GM12864 (cell line): Measurements from ENCODE around the gene RHEX.
A peak's percentile ranks its signal among the peaks of the same experiment; 100 is the strongest.

Experiments
- DNase-seq: peaks from one replicate; pipeline ENCODE4 v3.0.0-alpha.2; 2011; ENCODE audit warnings: low read depth
- H3K4me3 ChIP-seq: 2 replicates; pipeline ENCODE4 v1.5.1; 2011; ENCODE audit warnings: mild to moderate bottlenecking, low read depth, low read length, control low read depth
- TF ChIP-seq, protein P1 (sequence below): IDR thresholded peaks from 2 replicates; pipeline ENCODE4 v1.5.1; 2011; ENCODE audit warnings: low read depth, mild to moderate bottlenecking, moderate library complexity, low read length, control low read depth, inconsistent platforms; ENCODE audit errors: missing control alignments

The RHEX gene

DNA sequence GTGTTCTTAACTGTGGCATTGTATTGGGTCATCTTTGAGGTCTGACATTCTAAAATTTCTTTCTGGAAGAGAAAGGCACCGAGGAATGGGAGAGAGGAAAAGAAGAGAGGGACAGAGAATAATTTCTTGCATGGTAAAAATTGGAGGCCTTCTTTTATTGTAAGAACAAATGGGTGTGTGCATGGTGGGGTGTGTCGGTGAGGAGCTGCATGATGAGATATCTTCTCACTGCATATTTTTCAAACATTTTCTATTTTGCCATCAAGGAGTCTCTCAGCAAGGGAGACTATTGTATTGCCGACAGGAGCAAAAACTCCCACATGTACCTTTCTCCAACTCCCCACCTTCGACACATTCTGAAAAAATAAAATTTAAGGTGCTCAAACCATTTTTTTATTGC, 22.8 kb upstream of the RHEX start:
- H3K4me3 ChIP-seq, result no peak overlapping the region
- no peak for DNase-seq
- TF ChIP-seq, protein P1, sequence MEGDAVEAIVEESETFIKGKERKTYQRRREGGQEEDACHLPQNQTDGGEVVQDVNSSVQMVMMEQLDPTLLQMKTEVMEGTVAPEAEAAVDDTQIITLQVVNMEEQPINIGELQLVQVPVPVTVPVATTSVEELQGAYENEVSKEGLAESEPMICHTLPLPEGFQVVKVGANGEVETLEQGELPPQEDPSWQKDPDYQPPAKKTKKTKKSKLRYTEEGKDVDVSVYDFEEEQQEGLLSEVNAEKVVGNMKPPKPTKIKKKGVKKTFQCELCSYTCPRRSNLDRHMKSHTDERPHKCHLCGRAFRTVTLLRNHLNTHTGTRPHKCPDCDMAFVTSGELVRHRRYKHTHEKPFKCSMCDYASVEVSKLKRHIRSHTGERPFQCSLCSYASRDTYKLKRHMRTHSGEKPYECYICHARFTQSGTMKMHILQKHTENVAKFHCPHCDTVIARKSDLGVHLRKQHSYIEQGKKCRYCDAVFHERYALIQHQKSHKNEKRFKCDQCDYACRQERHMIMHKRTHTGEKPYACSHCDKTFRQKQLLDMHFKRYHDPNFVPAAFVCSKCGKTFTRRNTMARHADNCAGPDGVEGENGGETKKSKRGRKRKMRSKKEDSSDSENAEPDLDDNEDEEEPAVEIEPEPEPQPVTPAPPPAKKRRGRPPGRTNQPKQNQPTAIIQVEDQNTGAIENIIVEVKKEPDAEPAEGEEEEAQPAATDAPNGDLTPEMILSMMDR, result no peak

DNA sequence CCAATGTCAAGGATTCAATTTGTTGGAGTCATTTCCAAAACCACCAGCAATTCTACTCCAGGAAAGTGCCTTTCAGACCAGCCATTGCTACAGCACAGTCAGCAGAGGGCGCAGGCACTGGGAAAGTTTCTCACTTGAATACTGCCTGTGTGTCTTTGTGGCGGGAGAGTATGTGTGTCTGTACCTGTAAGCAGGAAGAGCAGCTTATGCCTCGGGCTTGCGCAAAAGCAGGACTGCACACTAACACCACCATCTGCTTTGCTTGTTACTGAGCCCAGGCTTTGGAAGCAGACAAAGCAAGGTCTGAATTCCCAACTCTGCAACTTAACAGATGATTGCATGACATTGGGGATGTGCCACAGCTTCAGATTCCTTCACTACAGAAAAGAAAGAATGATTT, 22.3 kb upstream of the RHEX start:
- TF ChIP-seq, protein P1, result peak; percentile 93
- H3K4me3 ChIP-seq, result no peak overlapping the region
- DNase-seq, result peak; percentile 91

DNA sequence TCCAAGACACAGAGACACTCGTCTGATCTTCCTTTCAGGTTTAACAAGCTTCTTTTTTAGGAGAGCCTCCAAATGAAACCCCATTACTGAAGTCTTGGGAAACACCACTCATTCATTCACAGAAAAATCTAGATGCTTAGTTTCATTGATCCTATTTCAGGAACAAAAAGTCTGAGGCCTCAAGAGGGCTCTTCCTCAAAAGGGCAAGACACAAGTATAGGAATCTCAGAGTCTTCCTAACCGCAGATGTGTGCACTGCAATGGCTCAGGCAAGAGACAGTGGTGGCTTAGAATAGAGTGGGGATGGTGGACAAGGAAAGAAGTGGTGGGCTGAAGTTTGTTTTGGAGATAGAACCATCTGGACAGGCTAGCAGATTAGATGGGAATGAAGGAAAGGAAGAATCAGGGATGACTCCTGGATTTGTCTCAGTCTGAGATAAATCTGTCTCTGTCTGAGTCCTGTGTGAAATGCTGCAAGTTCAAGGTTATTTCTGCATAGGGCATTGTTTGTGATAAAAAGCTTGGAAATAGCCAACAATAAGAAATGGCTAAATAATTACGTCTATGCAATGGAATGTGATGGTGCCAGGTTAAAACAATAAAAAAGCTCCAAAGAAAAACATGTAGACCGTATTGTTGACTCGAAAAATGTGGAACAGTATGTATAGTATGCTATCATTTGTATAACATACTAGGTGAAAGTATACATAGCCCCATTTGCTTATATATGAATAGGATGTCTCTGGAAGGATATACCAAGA, 20.4 kb upstream of the RHEX start:
- no peak for DNase-seq
- TF ChIP-seq, protein P1, result no peak
- no peak overlapping the region for H3K4me3 ChIP-seq

DNA sequence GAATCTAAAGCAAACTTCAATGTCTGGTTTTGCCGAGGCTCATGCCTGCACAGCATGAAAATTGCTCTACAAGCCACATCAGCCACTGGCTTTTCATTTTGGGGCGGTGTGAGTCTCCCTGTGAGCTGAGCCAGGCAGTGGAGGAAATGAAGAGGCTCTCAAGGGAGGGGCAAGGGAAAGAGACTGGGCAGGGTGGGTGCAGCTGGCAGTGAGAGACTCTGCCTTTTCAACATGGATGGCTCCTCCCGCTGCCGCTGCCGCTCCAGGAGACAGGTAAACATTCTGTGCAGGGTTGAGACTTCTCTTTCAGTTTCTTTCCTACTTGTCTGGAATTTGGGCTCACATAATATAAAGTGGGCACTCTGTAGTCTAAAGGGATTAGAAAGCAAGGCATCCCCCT, 17.9 kb upstream of the RHEX start:
- H3K4me3 ChIP-seq, result peak overlapping the region; percentile 54
- TF ChIP-seq, protein P1, result no peak
- no peak for DNase-seq

DNA sequence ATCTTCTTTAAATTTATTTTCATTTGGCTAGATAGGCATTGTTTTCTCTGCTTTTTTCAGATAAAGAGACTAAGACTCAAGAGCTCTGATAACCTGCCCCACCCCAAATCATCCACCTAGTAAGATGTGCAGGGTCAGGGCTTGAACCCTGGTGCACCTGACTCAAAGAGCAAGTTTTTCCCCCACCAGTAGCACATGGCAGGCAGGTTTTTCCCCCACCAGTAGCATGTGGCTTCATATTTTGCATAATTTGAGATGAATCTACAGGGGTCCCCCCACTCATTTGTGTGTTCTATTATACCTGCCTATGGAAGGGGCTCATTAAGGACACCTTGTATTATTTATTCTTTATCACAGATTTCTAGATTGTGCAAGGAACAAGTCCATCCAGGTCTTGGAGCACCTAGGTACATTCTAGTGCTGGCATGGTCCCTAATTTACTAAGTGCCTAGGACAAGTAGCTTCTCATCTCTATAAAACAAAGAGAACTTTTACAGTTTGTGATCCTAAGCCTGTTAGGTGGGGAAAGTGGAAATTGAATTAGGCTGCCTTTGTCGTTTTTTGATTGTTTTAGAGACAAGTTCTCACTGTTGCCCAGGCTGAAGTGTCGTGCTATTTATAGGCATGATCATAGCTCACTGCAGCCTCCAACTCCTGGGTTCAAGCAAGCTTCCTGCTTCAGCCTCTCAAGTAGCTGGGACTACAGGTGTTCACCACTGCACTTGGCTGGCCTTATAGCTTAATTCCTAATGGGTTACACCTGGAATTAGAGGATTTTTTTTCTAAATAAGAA, 16.1 kb upstream of the RHEX start:
- no peak overlapping the region; the same call in 1 of the 2 replicates for H3K4me3 ChIP-seq
- TF ChIP-seq, protein P1, result no peak
- DNase-seq, result no peak

DNA sequence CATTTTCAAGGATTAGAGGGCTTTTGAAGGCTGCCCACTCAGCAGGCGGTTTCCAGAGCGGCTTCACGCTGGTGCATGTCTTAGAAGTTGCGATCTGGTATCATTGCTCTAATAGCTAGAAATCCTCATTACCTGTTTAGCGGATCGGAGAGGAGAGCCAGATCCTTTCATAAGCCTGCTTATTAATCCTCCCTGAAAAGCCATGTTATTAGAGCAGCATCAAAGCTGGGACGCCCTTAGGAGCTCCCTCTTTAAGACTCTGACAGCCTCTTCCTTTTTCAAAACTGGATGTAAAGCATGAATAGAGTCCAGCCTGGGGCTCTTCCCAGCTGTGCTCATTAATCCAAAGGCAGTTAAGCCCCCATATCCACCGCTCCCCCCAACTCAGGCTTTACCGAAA, 15.4 kb upstream of the RHEX start:
- no peak overlapping the region for H3K4me3 ChIP-seq
- DNase-seq, result no peak
- TF ChIP-seq, protein P1, result no peak
